K562 (cell line): Measurements from ENCODE around the gene SLC39A7. TPM values are rescaled to one million over a fixed set of nuclear protein-coding genes. Genes with fewer than 3 reads are reported as not detected.

ENCODE experiments used
- ATAC-seq: fragments of 200-7000 bp; cut with Tn5 transposase; 3 replicates; pipeline ENCODE4 v1.9.1; 2020; ENCODE audit warnings: moderate library complexity
- BruUV-seq: library from RNA; stranded (reverse); fragments of 400-500 nt; replicated peaks from 2 replicates; lab custom pipeline; 2021; lab: Mats Ljungman, UMichigan
- CTCF ChIA-PET: fragments of 300-600 bp; formaldehyde crosslinking; extraction: SDS; loops from one replicate; lab custom pipeline; 2021; ENCODE audit warnings: low intra/inter-chr PET ratio; lab: Yijun Ruan, JAX
- POLR2A ChIA-PET: fragments of 300-600, 350-650 bp; sonication (Branson Sonifier 250); formaldehyde crosslinking; extraction: SDS; loops from one replicate; lab custom pipeline; 2021; ENCODE audit warnings: antibody characterized with exemption, inconsistent platforms; lab: Yijun Ruan, JAX
- DNase-seq, 4 experiments: peaks; one replicate each; pipeline versions ENCODE4 v3.0.0 to v3.0.0-alpha.2; 2011 to 2018; ENCODE audit warnings: low spot score in 3 of 4, mixed read lengths in 3 of 4; ENCODE audit errors: extremely low read depth in 1 of 4
- FAIRE-seq: peaks from 2 replicates; lab custom pipeline; 2011; peaks lifted over from hg19 to GRCh38; lab: Jason Lieb, UNC
- H2AFZ ChIP-seq: 2 replicates; pipeline ENCODE4 v1.6.0; 2011; ENCODE audit warnings: low read depth, low read length, control low read depth, inconsistent platforms
- H3K27ac ChIP-seq: fragments of 200-600 bp; 3 replicates; pipeline ENCODE4 v1.8.0; 2011; ENCODE audit warnings: low read depth, mild to moderate bottlenecking, control low read depth, inconsistent platforms, low read length, moderate library complexity, mixed read lengths; ENCODE audit errors: extremely low read depth
- H3K27me3 ChIP-seq, 2 experiments: fragments of 300-600 bp in 1 of 2; 2 replicates in 1 of 2; 3 replicates in 1 of 2; pipeline versions ENCODE4 v1.6.0 to v1.8.0; 2011; ENCODE audit warnings: inconsistent platforms in 2 of 2, low read length in 2 of 2, mild to moderate bottlenecking in 1 of 2, mixed read lengths in 1 of 2, moderate library complexity in 1 of 2; ENCODE audit not compliant: control insufficient read depth in 2 of 2, insufficient read depth in 2 of 2
- H3K36me3 ChIP-seq: fragments of 300-600 bp; 3 replicates; pipeline ENCODE4 v1.8.0; 2011; ENCODE audit warnings: mild to moderate bottlenecking, low read length, inconsistent platforms; ENCODE audit not compliant: control insufficient read depth, insufficient read depth
- H3K4me1 ChIP-seq, 2 experiments: fragments of 200-600 bp in 1 of 2; replicated peaks in 1 of 2; 2 replicates in 1 of 2; 3 replicates in 1 of 2; pipeline versions ENCODE4 v1.5.1 to v1.8.0; 2011; ENCODE audit warnings: inconsistent platforms in 2 of 2, low read length in 2 of 2, mild to moderate bottlenecking in 1 of 2, mixed read lengths in 1 of 2, moderate library complexity in 1 of 2; ENCODE audit not compliant: control insufficient read depth in 2 of 2, insufficient read depth in 2 of 2
- H3K4me2 ChIP-seq: 2 replicates; pipeline ENCODE4 v1.6.1; 2011; ENCODE audit warnings: low read length, control low read depth, inconsistent platforms, mixed read lengths; ENCODE audit not compliant: insufficient read depth
- H3K4me3 ChIP-seq: fragments of 200-600 bp; sonication (generic), shearing (Covaris generic); 2 replicates; pipeline ENCODE4 v1.5.1; 2016; ENCODE audit warnings: control low read depth, inconsistent platforms
- H3K79me2 ChIP-seq: fragments of 200-600 bp; 3 replicates; pipeline ENCODE4 v1.8.0; 2011; ENCODE audit warnings: low read length, inconsistent platforms; ENCODE audit not compliant: control insufficient read depth, insufficient read depth
- H3K9ac ChIP-seq, 2 experiments: 2 replicates each; pipeline versions ENCODE4 v1.6.0 to v1.6.1; 2011; ENCODE audit warnings: low read depth in 2 of 2, low read length in 2 of 2, control low read depth in 1 of 2, inconsistent platforms in 1 of 2, mild to moderate bottlenecking in 1 of 2, mixed read lengths in 1 of 2; ENCODE audit not compliant: insufficient read depth in 1 of 2
- H3K9me1 ChIP-seq: one replicate; pipeline ENCODE4 v1.6.0; 2011; ENCODE audit warnings: inconsistent platforms, mild to moderate bottlenecking, low read length, moderate library complexity; ENCODE audit not compliant: control insufficient read depth, insufficient read depth
- H3K9me3 ChIP-seq: replicated peaks from 2 replicates; pipeline ENCODE4 v1.5.1; 2011; ENCODE audit warnings: low read depth, low read length, inconsistent platforms; ENCODE audit not compliant: control insufficient read depth, insufficient read depth
- H4K20me1 ChIP-seq: replicated peaks from 2 replicates; pipeline ENCODE4 v1.6.1; 2011; ENCODE audit warnings: low read length, inconsistent platforms, mixed read lengths; ENCODE audit not compliant: control insufficient read depth, insufficient read depth
- FOXP1 ChIP-seq: sonication (generic); formaldehyde crosslinking; IDR thresholded peaks from 2 replicates; pipeline ENCODE4 v1.8.0; 2022; ENCODE audit warnings: mild to moderate bottlenecking, missing genetic modification reagents
- HSF4 ChIP-seq: fragments of 250-450 bp; sonication (Bioruptor Pico); IDR thresholded peaks from 2 replicates; pipeline ENCODE4 v2.1.2; 2022; ENCODE audit warnings: mild to moderate bottlenecking, moderate library complexity, borderline replicate concordance
- TSHZ1 ChIP-seq: fragments of 250-450 bp; sonication (Bioruptor Pico); IDR thresholded peaks from 2 replicates; pipeline ENCODE4 v1.4.0; 2020; ENCODE audit warnings: mild to moderate bottlenecking, moderate library complexity
- YY1 ChIP-seq, 3 experiments: IDR thresholded peaks; 2 replicates each; pipeline ENCODE4 v1.6.1; 2011; ENCODE audit warnings: low read length in 2 of 3, mild to moderate bottlenecking in 2 of 3, moderate library complexity in 2 of 3, borderline replicate concordance in 1 of 3, control low read depth in 1 of 3, low read depth in 1 of 3; ENCODE audit not compliant: insufficient read depth in 3 of 3, insufficient replicate concordance in 2 of 3, control insufficient read depth in 1 of 3, insufficient read length in 1 of 3; ENCODE audit errors: extremely low read depth in 1 of 3
- ZNF280B ChIP-seq: fragments of 250-450 bp; sonication (Bioruptor Pico); IDR thresholded peaks from 2 replicates; pipeline ENCODE4 v1.5.1; 2021; ENCODE audit warnings: mild to moderate bottlenecking
- ZNF282 ChIP-seq: sonication (generic); formaldehyde crosslinking; IDR thresholded peaks from 2 replicates; pipeline ENCODE4 v1.8.1; 2023; ENCODE audit warnings: missing genetic modification reagents
- ZNF699 ChIP-seq: fragments of 250-450 bp; sonication (Bioruptor Pico); IDR thresholded peaks from 2 replicates; pipeline ENCODE4 v1.8.0; 2021; ENCODE audit warnings: mild to moderate bottlenecking, moderate library complexity; ENCODE audit not compliant: insufficient replicate concordance
- WGBS: fragments of 100-300 bp; shearing (Covaris generic); methylation state at CpG from one replicate; pipeline ENCODE4 v1.1.6; 2016; ENCODE audit warnings: low coverage, mixed read lengths; ENCODE audit not compliant: insufficient coverage; ENCODE audit errors: missing lambda C conversion rate; 5-methylcytosine and 5-hydroxymethylcytosine counted together
- in situ Hi-C: fragments of 300-500 bp; cut with MboI; formaldehyde crosslinking; loops from 4 replicates; pipeline ENCODE4 v1.15.0; 2018; ENCODE audit warnings: inconsistent platforms, mixed read lengths
- intact Hi-C: fragments of 100-400 bp; cut with micrococcal nuclease; formaldehyde crosslinking; loops from 2 replicates; pipeline ENCODE4 v1.14.2; 2022
- polyA plus RNA-seq, 8 experiments: library from polyadenylated mRNA; depleted of rRNA in 4 of 8; stranded (reverse) in 5 of 8; unstranded in 3 of 8; fragments of >200 nt; fragmentation: Nextera tagmentation in 2 of 8; fragmentation: Illumina TruSeq in 1 of 8; extraction: Ambion mirVana in 2 of 8; extraction: Trizol in 1 of 8; gene quantifications; 2 replicates each; pipeline versions ENCODE4 v1.2.1 to v1.2.3, GENCODE V29; 2011 to 2014; ENCODE audit warnings: inconsistent platforms in 1 of 8, missing spikeins in 1 of 8
- total RNA-seq, 7 experiments: library from RNA; depleted of rRNA in 6 of 7; stranded (reverse); fragments of >200 nt in 6 of 7; fragmentation: Illumina TruSeq in 2 of 7; extraction: Trizol in 2 of 7; gene quantifications; 2 replicates each; pipeline versions ENCODE4 v1.2.1 to v1.2.3, GENCODE V29; 2011 to 2021; ENCODE audit warnings: low replicate concordance in 1 of 7
- TF ChIP-seq, protein P1 (sequence below): fragments of 450-650 bp; formaldehyde crosslinking; IDR thresholded peaks from 2 replicates; pipeline ENCODE4 v1.4.0; 2020; ENCODE audit warnings: mild to moderate bottlenecking, moderate library complexity
- TF ChIP-seq, protein P2 (sequence below): fragments of 150-350 bp; conservative IDR thresholded peaks from 2 replicates; pipeline ENCODE4 v1.6.1; 2014; ENCODE audit warnings: low read length
- TF ChIP-seq, protein P3 (sequence below): fragments of 450-650 bp; IDR thresholded peaks from 2 replicates; pipeline ENCODE4 v1.7.0; 2016; ENCODE audit warnings: borderline replicate concordance

Gene SLC39A7
- total and polyA plus RNA-seq, 9 of the 15 experiments (the other 6 are each of a cell fraction or from before 2014, with no cell fraction given), result 21.7 to 169 (median 121) TPM

- Histone ChIP-seq H3K4me2 (no peak overlapping the region), H3K36me3 (no peaks in the 10 kb centered on the region), H3K9ac (no peak overlapping the region), H4K20me1 (peaks cover 4% of the 10 kb centered on the region; the same call in 1 of the 2 replicates), H3K79me2 (no peaks in the 10 kb centered on the region), H3K9me3 (no peaks in the 10 kb centered on the region), H3K9me1 (no peaks in the 10 kb centered on the region), H2AFZ (no peak overlapping the region), H3K4me3 (no peak overlapping the region), H3K4me1 (peaks cover 7 to 27% of the 10 kb centered on the region in 2 experiments; a peak in 3 of 5 replicates), H3K27ac (no peak overlapping the region), H3K27me3 (peaks cover 5 to 43% of the 10 kb centered on the region in 2 experiments; a peak in 3 of 5 replicates)
- intact Hi-C loops (no loop called here), in situ Hi-C loops (no loop called here)
- no TSS peak for BruUV-seq
- ATAC-seq (no peak), FAIRE-seq (no peak), DNase-seq (no peak)
- 5% methylated on average over 6 of the region's 6 CpGs for WGBS
- CTCF ChIA-PET, result no interaction called here
- POLR2A ChIA-PET, result no interaction called here
- no peak for TF ChIP-seq HSF4 (CRISPR knock-in tag)
- TF ChIP-seq TSHZ1 (CRISPR knock-in tag), result no peak
- no peak for TF ChIP-seq ZNF699 (CRISPR knock-in tag)
- TF ChIP-seq, protein P1, sequence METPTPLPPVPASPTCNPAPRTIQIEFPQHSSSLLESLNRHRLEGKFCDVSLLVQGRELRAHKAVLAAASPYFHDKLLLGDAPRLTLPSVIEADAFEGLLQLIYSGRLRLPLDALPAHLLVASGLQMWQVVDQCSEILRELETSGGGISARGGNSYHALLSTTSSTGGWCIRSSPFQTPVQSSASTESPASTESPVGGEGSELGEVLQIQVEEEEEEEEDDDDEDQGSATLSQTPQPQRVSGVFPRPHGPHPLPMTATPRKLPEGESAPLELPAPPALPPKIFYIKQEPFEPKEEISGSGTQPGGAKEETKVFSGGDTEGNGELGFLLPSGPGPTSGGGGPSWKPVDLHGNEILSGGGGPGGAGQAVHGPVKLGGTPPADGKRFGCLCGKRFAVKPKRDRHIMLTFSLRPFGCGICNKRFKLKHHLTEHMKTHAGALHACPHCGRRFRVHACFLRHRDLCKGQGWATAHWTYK (CRISPR knock-in tag), result no peak
- no peak for TF ChIP-seq ZNF282
- TF ChIP-seq, protein P2, sequence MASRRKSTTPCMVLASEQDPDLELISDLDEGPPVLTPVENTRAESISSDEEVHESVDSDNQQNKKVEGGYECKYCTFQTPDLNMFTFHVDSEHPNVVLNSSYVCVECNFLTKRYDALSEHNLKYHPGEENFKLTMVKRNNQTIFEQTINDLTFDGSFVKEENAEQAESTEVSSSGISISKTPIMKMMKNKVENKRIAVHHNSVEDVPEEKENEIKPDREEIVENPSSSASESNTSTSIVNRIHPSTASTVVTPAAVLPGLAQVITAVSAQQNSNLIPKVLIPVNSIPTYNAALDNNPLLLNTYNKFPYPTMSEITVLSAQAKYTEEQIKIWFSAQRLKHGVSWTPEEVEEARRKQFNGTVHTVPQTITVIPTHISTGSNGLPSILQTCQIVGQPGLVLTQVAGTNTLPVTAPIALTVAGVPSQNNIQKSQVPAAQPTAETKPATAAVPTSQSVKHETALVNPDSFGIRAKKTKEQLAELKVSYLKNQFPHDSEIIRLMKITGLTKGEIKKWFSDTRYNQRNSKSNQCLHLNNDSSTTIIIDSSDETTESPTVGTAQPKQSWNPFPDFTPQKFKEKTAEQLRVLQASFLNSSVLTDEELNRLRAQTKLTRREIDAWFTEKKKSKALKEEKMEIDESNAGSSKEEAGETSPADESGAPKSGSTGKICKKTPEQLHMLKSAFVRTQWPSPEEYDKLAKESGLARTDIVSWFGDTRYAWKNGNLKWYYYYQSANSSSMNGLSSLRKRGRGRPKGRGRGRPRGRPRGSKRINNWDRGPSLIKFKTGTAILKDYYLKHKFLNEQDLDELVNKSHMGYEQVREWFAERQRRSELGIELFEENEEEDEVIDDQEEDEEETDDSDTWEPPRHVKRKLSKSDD, result no peak
- no peak for TF ChIP-seq YY1 (IDR thresholded peaks at IDR 0.05; ENCODE audit: borderline replicate concordance in 1 of 3, control insufficient read depth in 1 of 3, extremely low read depth in 1 of 3, insufficient read depth in 3 of 3, insufficient read length in 1 of 3, insufficient replicate concordance in 2 of 3, low read depth in 1 of 3, low read length in 2 of 3)
- TF ChIP-seq ZNF280B, result no peak
- TF ChIP-seq FOXP1, result no peak
- TF ChIP-seq, protein P3, sequence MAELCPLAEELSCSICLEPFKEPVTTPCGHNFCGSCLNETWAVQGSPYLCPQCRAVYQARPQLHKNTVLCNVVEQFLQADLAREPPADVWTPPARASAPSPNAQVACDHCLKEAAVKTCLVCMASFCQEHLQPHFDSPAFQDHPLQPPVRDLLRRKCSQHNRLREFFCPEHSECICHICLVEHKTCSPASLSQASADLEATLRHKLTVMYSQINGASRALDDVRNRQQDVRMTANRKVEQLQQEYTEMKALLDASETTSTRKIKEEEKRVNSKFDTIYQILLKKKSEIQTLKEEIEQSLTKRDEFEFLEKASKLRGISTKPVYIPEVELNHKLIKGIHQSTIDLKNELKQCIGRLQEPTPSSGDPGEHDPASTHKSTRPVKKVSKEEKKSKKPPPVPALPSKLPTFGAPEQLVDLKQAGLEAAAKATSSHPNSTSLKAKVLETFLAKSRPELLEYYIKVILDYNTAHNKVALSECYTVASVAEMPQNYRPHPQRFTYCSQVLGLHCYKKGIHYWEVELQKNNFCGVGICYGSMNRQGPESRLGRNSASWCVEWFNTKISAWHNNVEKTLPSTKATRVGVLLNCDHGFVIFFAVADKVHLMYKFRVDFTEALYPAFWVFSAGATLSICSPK, result no peak
Measured at GRCh38 chr6:33166363-33166762, 34.3 kb upstream of the SLC39A7 start.
